Kidney epithelial cell (primary cell): Measurements from ENCODE around the gene SLAMF8. TPM values are rescaled to one million over a fixed set of nuclear protein-coding genes. Genes with fewer than 3 reads are reported as not detected.

ENCODE experiments used
- DNase-seq: peaks from one replicate; pipeline ENCODE4 v3.0.0-alpha.2; 2010; ENCODE audit warnings: low read depth
- H3K27me3 ChIP-seq: 2 replicates; pipeline ENCODE4 v1.6.0; 2011; ENCODE audit warnings: low read length; ENCODE audit not compliant: control insufficient read depth, insufficient read depth
- H3K36me3 ChIP-seq: 2 replicates; pipeline ENCODE4 v1.5.1; 2011; ENCODE audit warnings: low read length; ENCODE audit not compliant: control insufficient read depth, insufficient read depth
- H3K4me3 ChIP-seq: 2 replicates; pipeline ENCODE4 v1.5.1; 2011; ENCODE audit warnings: low read depth, mild to moderate bottlenecking, control low read depth, low read length
- total RNA-seq: library from RNA; depleted of rRNA; stranded (reverse); fragments of >200 nt; gene quantifications from 2 replicates; pipeline ENCODE4 v1.2.3, GENCODE V29; 2015
- TF ChIP-seq, protein P1 (sequence below): IDR thresholded peaks from 2 replicates; pipeline ENCODE4 v1.5.1; 2011; ENCODE audit warnings: mild to moderate bottlenecking, moderate library complexity, low read length, control low read depth, inconsistent platforms; ENCODE audit not compliant: insufficient read depth, poor library complexity, severe bottlenecking

The SLAMF8 gene
- total RNA-seq, 1 donor from 2014 or later = 0.04 TPM

DNA sequence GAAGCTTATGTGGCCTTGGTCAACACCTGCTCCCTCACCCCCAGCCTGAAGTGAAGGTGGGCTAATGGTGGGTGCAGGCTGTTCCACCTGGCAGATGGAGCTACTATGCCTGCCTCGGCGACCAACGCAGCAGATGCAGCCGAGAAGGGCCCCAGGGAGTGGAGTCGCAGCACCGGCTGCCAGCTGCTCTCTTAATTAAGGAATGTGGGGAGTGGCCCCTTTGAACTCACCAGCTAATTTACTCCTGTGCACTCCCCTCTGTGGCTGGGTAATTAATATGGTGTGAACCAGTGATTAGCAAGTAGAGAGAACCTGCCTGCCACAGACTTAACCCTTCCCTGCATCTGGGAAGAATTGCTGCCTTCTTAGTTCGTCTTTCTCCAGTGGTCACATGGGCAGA, 3.3 kb upstream of the SLAMF8 start:
- Histone ChIP-seq H3K4me3 (no peak overlapping the region), H3K36me3 (no peaks in the 10 kb centered on the region), H3K27me3 (peaks cover 18% of the 10 kb centered on the region)
- DNase-seq = no peak
- TF ChIP-seq, protein P1, sequence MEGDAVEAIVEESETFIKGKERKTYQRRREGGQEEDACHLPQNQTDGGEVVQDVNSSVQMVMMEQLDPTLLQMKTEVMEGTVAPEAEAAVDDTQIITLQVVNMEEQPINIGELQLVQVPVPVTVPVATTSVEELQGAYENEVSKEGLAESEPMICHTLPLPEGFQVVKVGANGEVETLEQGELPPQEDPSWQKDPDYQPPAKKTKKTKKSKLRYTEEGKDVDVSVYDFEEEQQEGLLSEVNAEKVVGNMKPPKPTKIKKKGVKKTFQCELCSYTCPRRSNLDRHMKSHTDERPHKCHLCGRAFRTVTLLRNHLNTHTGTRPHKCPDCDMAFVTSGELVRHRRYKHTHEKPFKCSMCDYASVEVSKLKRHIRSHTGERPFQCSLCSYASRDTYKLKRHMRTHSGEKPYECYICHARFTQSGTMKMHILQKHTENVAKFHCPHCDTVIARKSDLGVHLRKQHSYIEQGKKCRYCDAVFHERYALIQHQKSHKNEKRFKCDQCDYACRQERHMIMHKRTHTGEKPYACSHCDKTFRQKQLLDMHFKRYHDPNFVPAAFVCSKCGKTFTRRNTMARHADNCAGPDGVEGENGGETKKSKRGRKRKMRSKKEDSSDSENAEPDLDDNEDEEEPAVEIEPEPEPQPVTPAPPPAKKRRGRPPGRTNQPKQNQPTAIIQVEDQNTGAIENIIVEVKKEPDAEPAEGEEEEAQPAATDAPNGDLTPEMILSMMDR = no peak

DNA sequence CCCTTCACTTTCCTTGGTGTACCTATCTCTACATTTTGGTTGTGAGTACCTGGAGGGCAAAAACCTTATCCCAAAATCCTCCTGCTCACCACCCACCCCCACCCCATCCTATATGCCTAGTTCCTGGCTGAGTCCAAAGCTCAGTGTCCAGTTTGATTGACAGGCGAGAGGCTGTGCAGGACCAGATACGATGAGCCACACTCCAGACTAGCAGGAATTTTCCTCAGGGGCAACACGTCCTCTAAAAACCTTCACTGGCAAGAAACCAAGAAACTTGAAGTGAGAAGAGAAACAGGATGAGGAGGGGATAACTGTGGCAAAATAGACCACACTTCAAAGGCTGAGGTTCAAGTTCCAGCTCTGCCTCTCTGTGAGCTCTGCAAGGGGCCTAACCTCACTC, 1.1 kb upstream of the SLAMF8 start:
- H3K36me3 ChIP-seq = no peaks in the 10 kb centered on the region
- H3K4me3 ChIP-seq = no peak overlapping the region
- peaks cover 18% of the 10 kb centered on the region for H3K27me3 ChIP-seq
- no peak for DNase-seq
- TF ChIP-seq, protein P1 = no peak

DNA sequence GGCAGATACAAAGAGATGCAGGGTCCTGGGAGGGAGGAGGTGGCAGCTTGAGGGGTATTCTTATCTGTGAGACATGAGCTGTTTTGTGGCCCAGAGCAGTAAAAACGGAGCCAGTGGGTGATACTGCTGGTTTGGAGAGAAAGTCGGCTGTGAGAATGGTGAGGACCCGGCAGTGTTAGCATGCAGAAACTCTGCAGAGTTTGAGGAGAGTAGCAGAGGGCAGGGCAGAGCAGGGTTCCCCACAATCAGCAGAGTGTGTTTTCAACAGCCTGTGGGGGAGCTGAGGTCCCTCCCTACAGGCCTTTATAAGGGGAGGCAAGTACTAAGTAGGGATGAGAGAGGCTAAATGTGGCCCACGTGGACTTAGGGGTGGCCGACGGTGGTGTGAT, 423 bp downstream of the SLAMF8 start:
- H3K27me3 ChIP-seq = peaks cover 16% of the 10 kb centered on the region
- TF ChIP-seq, protein P1 = no peak
- no peak for DNase-seq
- no peak overlapping the region for H3K4me3 ChIP-seq
- H3K36me3 ChIP-seq = no peaks in the 10 kb centered on the region

DNA sequence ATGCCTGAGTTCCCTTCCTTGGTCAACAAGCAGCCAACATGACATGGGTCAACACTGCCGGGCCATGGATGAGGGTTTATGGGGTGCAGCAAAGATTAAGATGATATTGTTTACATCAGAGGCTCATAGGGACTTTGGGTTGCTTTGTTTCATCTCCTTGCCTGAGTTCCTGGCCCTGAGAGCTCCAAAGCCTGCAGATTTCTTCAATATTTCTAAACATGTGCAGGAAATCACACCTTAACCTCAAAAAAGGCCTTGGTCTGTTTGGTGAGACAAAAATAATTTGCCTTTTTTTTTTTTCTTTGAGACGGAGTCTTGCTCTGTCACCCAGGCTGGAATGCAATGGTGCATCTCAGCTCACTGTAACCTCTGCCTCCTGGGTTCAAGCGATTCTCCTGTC, 876 bp downstream of the SLAMF8 start:
- Histone ChIP-seq H3K27me3 (peaks cover 13% of the 10 kb centered on the region), H3K36me3 (no peaks in the 10 kb centered on the region), H3K4me3 (no peak overlapping the region)
- no peak for DNase-seq
- TF ChIP-seq, protein P1 = no peak

DNA sequence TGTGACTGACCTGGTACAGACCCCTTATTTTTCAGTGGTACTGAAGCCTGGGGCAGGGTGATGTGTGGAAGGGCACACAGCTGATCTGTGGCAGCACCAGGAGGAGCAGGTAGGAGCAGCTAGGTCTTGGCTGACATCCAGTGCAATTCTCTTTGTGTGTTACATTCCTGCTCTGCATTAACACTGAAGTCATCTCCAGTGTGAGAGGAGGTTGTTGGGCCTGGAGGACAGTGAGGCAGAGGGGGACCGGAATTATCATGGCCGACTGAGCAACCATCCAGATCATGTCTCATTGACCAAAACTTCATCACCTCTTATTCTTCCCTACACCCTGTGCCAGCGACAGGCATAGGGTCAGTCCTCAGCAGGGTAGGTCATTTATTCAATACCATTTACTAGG, 1.5 kb downstream of the SLAMF8 start:
- Histone ChIP-seq H3K36me3 (no peaks in the 10 kb centered on the region), H3K27me3 (peaks cover 7% of the 10 kb centered on the region), H3K4me3 (no peak overlapping the region)
- TF ChIP-seq, protein P1 = no peak
- DNase-seq = no peak

DNA sequence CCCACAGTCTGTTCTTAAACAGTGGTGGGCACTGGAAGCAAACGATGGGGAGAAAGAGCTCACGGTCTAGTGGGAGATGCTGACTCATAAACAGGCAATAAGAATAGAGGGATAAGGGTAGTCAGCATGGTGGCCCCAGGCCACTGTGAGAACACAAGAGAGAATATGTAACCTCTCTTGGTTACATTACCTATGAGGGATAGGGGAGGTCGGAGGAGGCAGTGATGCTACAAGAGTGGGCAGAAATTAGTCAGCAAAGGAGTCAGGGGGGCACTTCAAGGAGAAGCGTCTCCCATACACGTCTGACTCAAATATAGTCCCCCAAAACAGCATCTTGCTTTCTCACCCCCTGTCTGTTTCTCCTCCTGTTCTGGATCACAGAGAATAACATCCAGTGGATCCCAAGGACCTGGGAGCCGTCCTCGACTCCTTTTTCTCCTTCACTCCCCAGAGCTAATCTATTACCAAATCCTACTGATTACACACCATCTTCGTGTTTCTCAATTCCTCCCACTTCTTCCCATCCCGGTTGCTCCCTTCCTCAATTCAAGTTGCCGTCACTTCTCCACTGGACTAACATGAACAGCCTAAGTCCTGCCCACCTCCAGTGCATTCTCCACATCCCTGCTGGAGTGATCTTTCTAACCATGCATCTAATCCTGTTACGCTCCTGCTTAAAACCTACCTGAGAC, 2.1 kb downstream of the SLAMF8 start:
- H3K27me3 ChIP-seq = peaks cover 5% of the 10 kb centered on the region
- H3K36me3 ChIP-seq = no peaks in the 10 kb centered on the region
- no peak overlapping the region for H3K4me3 ChIP-seq
- no peak for DNase-seq
- TF ChIP-seq, protein P1 = no peak
